ENCODE measurements around the gene GID4. TPM values are rescaled to one million over a fixed set of nuclear protein-coding genes. Genes with fewer than 3 reads are reported as not detected.

Gene GID4
- total RNA-seq, 1 donor from 2014 or later: 18.0 TPM

GRCh38 chr17:18110636-18111145 lies 71.5 kb downstream of the GID4 start:
- H3K27me3 ChIP-seq (ENCODE audit: low read depth): no peaks in the 10 kb centered on the region
- H3K4me1 ChIP-seq: no peaks in the 10 kb centered on the region
- no peak for DNase-seq
- H3K4me3 ChIP-seq: no peak overlapping the region
- intact Hi-C loops (cut with micrococcal nuclease): no loop called here
- no peaks in the 10 kb centered on the region for H3K9me3 ChIP-seq (replicated peaks)
- H3K36me3 ChIP-seq: peaks cover 12% of the 10 kb centered on the region
- no peak overlapping the region for H3K27ac ChIP-seq (replicated peaks)
- no peak for TF ChIP-seq CTCF (IDR thresholded peaks at IDR 0.05; ENCODE audit: borderline replicate concordance)

- TF ChIP-seq CTCF (IDR thresholded peaks at IDR 0.05; ENCODE audit: borderline replicate concordance): no peak
- no peak for DNase-seq
- no peaks in the 10 kb centered on the region for H3K27me3 ChIP-seq (ENCODE audit: low read depth)
- peaks cover 12% of the 10 kb centered on the region for H3K36me3 ChIP-seq
- H3K4me1 ChIP-seq: no peaks in the 10 kb centered on the region
- H3K4me3 ChIP-seq: no peak overlapping the region
- intact Hi-C loops (cut with micrococcal nuclease): no loop called here
- H3K9me3 ChIP-seq (replicated peaks): no peaks in the 10 kb centered on the region
- no peak overlapping the region for H3K27ac ChIP-seq (replicated peaks)
Observed at GRCh38 chr17:18111330-18111971, 72.2 kb downstream of the GID4 start.

- TF ChIP-seq CTCF (IDR thresholded peaks at IDR 0.05; ENCODE audit: borderline replicate concordance): no peak
- no peak overlapping the region for H3K27ac ChIP-seq (replicated peaks)
- no peaks in the 10 kb centered on the region for H3K36me3 ChIP-seq
- H3K9me3 ChIP-seq (replicated peaks): peaks cover 14% of the 10 kb centered on the region
- no peak overlapping the region for H3K4me3 ChIP-seq
- no peaks in the 10 kb centered on the region for H3K4me1 ChIP-seq
- intact Hi-C loops (cut with micrococcal nuclease): no loop called here
- no peaks in the 10 kb centered on the region for H3K27me3 ChIP-seq (ENCODE audit: low read depth)
- DNase-seq: no peak
Observed at GRCh38 chr17:18115517-18115916, 76.3 kb downstream of the GID4 start.

- no peak for TF ChIP-seq CTCF (IDR thresholded peaks at IDR 0.05; ENCODE audit: borderline replicate concordance)
- Histone ChIP-seq H3K27me3 (ENCODE audit: low read depth) (no peaks in the 10 kb centered on the region), H3K27ac (replicated peaks) (no peak overlapping the region), H3K36me3 (no peaks in the 10 kb centered on the region), H3K4me3 (no peak overlapping the region), H3K4me1 (no peaks in the 10 kb centered on the region), H3K9me3 (replicated peaks) (peaks cover 14% of the 10 kb centered on the region)
- intact Hi-C loops (cut with micrococcal nuclease): no loop called here
- DNase-seq: no peak
Observed at GRCh38 chr17:18116078-18116477, 76.9 kb downstream of the GID4 start.

GRCh38 chr17:18117533-18117932 lies 78.3 kb downstream of the GID4 start:
- no peak for DNase-seq
- no peaks in the 10 kb centered on the region for H3K27me3 ChIP-seq (ENCODE audit: low read depth)
- no peak overlapping the region for H3K4me3 ChIP-seq
- peaks cover 14% of the 10 kb centered on the region for H3K9me3 ChIP-seq (replicated peaks)
- no peak for TF ChIP-seq CTCF (IDR thresholded peaks at IDR 0.05; ENCODE audit: borderline replicate concordance)
- no peak overlapping the region for H3K27ac ChIP-seq (replicated peaks)
- no peaks in the 10 kb centered on the region for H3K36me3 ChIP-seq
- H3K4me1 ChIP-seq: no peaks in the 10 kb centered on the region
- intact Hi-C loops (cut with micrococcal nuclease): no loop called here

Other genes starting within 250 kb of the GID4 start
- 10.2 TPM for gene SREBF1, start 202.4 kb upstream of the GID4 start, total RNA-seq
- 284 TPM for gene TOM1L2, start 67.0 kb upstream of the GID4 start, total RNA-seq
- 1.7 TPM for gene DRC3, start 66.5 kb upstream of the GID4 start, total RNA-seq
- gene ATPAF2, start 240 bp upstream of the GID4 start, total RNA-seq: 37.5 TPM
- 20.2 TPM for gene DRG2, start 48.5 kb downstream of the GID4 start, total RNA-seq
- gene MYO15A, start 69.3 kb downstream of the GID4 start, total RNA-seq: 0.25 TPM
- 179 TPM for gene ALKBH5, start 144.4 kb downstream of the GID4 start, total RNA-seq
- 8.8 TPM for gene LLGL1, start 186.2 kb downstream of the GID4 start, total RNA-seq
- 257 TPM for gene FLII, start 219.3 kb downstream of the GID4 start, total RNA-seq
- 37.0 TPM for gene MIEF2, start 221.3 kb downstream of the GID4 start, total RNA-seq

Data from left ventricle myocardium inferior (tissue), 1 donor.